ENCODE measurements around the gene CLSTN2. TPM values are rescaled to one million over a fixed set of nuclear protein-coding genes. Genes with fewer than 3 reads are reported as not detected.

CLSTN2 gene
- total RNA-seq, 2 donors from 2014 or later = 13.6 to 28.3 TPM

- Histone ChIP-seq H3K27ac (no peak overlapping the region), H3K9me3 (no peaks in the 10 kb centered on the region), H3K36me3 (no peaks in the 10 kb centered on the region), H3K4me3 (no peak overlapping the region), H3K4me1 (peaks cover 0 to 7% of the 10 kb centered on the region in 2 donors), H3K27me3 (no peaks in the 10 kb centered on the region)
- no peak for TF ChIP-seq CTCF (IDR thresholded peaks at IDR 0.05)
- DNase-seq (ENCODE audit: low spot score) = no peak
Observed at GRCh38 chr3:140447136-140447535, 512.2 kb downstream of the CLSTN2 start.

- no peak for DNase-seq (ENCODE audit: low spot score)
- Histone ChIP-seq H3K9me3 (no peaks in the 10 kb centered on the region), H3K27ac (no peak overlapping the region), H3K4me3 (no peak overlapping the region), H3K4me1 (no peaks in the 10 kb centered on the region), H3K36me3 (no peaks in the 10 kb centered on the region), H3K27me3 (no peaks in the 10 kb centered on the region)
- TF ChIP-seq CTCF (IDR thresholded peaks at IDR 0.05) = no peak
Observed at GRCh38 chr3:140448001-140448400, 513.0 kb downstream of the CLSTN2 start.

GRCh38 chr3:140449413-140450256 is 514.6 kb downstream of the CLSTN2 start:
- no peaks in the 10 kb centered on the region for H3K27me3 ChIP-seq
- H3K27ac ChIP-seq = no peak overlapping the region
- H3K36me3 ChIP-seq = no peaks in the 10 kb centered on the region
- H3K4me1 ChIP-seq = no peaks in the 10 kb centered on the region
- no peak for TF ChIP-seq CTCF (IDR thresholded peaks at IDR 0.05)
- no peaks in the 10 kb centered on the region for H3K9me3 ChIP-seq
- no peak for DNase-seq (ENCODE audit: low spot score)
- no peak overlapping the region for H3K4me3 ChIP-seq

GRCh38 chr3:140453750-140454149 is 518.8 kb downstream of the CLSTN2 start:
- Histone ChIP-seq H3K9me3 (no peaks in the 10 kb centered on the region), H3K4me3 (no peak overlapping the region), H3K4me1 (no peaks in the 10 kb centered on the region), H3K27ac (no peak overlapping the region), H3K27me3 (no peaks in the 10 kb centered on the region), H3K36me3 (no peaks in the 10 kb centered on the region)
- no peak for DNase-seq (ENCODE audit: low spot score)
- TF ChIP-seq CTCF (IDR thresholded peaks at IDR 0.05) = no peak

GRCh38 chr3:140455521-140456214 is 520.7 kb downstream of the CLSTN2 start:
- H3K36me3 ChIP-seq = no peaks in the 10 kb centered on the region
- no peak overlapping the region for H3K4me3 ChIP-seq
- H3K4me1 ChIP-seq = no peaks in the 10 kb centered on the region
- no peaks in the 10 kb centered on the region for H3K9me3 ChIP-seq
- H3K27me3 ChIP-seq = no peaks in the 10 kb centered on the region
- TF ChIP-seq CTCF (IDR thresholded peaks at IDR 0.05) = no peak
- DNase-seq (ENCODE audit: low spot score) = no peak
- H3K27ac ChIP-seq = no peak overlapping the region

Data from right atrium auricular region (tissue), 2 donors.